ENCODE results near the gene PDE4D.

DNA sequence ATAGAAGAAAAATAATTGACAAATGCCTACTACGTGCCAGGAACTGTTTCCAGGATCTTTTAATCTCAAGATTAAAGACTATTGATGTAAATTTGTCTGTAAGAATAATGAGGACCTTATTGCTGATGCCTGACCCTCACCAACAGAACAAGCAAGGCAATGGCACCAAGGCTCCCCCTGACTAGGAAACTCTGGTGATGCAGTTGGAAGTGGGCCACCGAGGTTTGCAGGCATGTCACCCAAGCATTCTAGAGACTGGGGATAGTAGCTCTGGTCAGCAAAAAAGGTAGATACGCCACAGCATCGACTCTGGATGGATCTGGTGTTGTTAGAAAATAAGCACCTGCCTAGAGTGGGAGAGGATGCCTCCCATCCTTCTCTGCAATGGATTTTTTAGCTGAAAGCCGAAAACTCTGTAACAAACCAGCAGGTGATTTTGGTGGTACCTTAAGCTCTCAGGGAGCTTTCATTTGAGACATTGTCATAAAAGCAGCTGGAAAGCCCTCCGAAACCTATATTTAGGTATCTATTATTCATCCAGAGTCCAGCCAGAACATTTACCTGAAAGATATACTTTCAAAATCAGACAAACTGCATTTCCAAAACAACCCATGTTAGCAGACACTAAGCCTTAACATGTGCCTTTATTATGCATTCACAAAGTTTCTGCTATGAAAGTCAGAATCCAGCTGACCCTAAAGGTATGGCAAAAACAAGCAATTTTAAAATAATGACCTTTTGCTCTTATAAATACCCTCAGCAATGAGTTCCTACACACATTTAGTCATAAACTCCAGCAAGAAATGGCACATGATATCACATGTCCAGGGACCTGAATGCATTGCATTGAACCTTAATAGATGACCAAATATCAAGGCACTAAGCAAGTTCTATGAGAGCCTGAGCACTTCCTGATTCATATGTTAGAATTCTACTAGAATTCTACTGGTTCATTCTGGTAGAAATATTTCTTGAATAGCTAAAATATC lies 308.4 kb downstream of the PDE4D start:
- TF ChIP-seq EZH2 (IDR thresholded peaks at IDR 0.05; ENCODE audit: borderline replicate concordance, low read depth, low read length, poor library complexity, severe bottlenecking): no peak
- TF ChIP-seq, protein P1, sequence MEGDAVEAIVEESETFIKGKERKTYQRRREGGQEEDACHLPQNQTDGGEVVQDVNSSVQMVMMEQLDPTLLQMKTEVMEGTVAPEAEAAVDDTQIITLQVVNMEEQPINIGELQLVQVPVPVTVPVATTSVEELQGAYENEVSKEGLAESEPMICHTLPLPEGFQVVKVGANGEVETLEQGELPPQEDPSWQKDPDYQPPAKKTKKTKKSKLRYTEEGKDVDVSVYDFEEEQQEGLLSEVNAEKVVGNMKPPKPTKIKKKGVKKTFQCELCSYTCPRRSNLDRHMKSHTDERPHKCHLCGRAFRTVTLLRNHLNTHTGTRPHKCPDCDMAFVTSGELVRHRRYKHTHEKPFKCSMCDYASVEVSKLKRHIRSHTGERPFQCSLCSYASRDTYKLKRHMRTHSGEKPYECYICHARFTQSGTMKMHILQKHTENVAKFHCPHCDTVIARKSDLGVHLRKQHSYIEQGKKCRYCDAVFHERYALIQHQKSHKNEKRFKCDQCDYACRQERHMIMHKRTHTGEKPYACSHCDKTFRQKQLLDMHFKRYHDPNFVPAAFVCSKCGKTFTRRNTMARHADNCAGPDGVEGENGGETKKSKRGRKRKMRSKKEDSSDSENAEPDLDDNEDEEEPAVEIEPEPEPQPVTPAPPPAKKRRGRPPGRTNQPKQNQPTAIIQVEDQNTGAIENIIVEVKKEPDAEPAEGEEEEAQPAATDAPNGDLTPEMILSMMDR (conservative IDR thresholded peaks at IDR 0.05; ENCODE audit: low read depth, low read length): no peak
